Fibroblast of lung (primary cell): Measurements from ENCODE around the gene TSHZ2.

Experiments used
- EZH2 ChIP-seq: IDR thresholded peaks from 2 replicates; pipeline ENCODE4 v1.5.1; 2012; ENCODE audit warnings: low read length, control low read depth, mild to moderate bottlenecking; ENCODE audit errors: missing control alignments
- TF ChIP-seq, protein P1 (sequence below), 2 donors: IDR thresholded peaks in 1 of 2; conservative IDR thresholded peaks in 1 of 2; 1 replicate in 1 of 2; 2 replicates in 1 of 2; pipeline ENCODE4 v1.5.1; 2011 to 2012; ENCODE audit warnings: low read length in 2 of 2, control low read depth in 1 of 2, inconsistent platforms in 1 of 2, low read depth in 1 of 2, mild to moderate bottlenecking in 1 of 2

DNA sequence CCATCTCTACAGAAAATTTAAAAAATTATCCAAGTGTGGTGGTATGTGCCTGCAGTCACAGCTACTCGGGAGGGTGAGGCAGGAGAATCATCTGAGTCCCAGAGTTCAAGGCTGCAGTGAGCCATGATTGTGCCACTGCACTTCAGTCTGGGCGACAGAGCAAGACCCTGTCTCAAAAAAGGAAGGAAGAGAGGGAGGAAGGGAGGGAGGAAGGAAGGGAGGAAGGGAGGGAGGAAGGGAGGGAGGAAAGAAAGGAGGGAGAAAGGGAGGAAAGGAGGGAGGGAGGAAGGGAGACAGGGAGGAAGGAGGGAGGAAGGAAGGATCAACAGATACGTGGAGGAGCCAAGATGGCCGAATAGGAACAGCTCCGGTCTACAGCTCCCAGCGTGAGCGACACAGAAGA is 531.4 kb downstream of the TSHZ2 start:
- TF ChIP-seq, protein P1, sequence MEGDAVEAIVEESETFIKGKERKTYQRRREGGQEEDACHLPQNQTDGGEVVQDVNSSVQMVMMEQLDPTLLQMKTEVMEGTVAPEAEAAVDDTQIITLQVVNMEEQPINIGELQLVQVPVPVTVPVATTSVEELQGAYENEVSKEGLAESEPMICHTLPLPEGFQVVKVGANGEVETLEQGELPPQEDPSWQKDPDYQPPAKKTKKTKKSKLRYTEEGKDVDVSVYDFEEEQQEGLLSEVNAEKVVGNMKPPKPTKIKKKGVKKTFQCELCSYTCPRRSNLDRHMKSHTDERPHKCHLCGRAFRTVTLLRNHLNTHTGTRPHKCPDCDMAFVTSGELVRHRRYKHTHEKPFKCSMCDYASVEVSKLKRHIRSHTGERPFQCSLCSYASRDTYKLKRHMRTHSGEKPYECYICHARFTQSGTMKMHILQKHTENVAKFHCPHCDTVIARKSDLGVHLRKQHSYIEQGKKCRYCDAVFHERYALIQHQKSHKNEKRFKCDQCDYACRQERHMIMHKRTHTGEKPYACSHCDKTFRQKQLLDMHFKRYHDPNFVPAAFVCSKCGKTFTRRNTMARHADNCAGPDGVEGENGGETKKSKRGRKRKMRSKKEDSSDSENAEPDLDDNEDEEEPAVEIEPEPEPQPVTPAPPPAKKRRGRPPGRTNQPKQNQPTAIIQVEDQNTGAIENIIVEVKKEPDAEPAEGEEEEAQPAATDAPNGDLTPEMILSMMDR (conservative IDR thresholded peaks at IDR 0.05 in 1 of 2, IDR thresholded peaks at IDR 0.05 in 1 of 2; ENCODE audit: low read depth in 1 of 2, low read length in 2 of 2): no peak
- TF ChIP-seq EZH2: no peak
